Colonic mucosa (tissue), 4 donors: ENCODE measurements around the gene PAFAH1B2. TPM values are rescaled to one million over a fixed set of nuclear protein-coding genes. Genes with fewer than 3 reads are reported as not detected.

Source experiments
- DNase-seq: peaks from one replicate; pipeline ENCODE4 v3.0.0-alpha.2; 2020
- H3K27ac ChIP-seq: fragments of 200-600 bp; one replicate; pipeline ENCODE4 v1.8.0; 2021
- H3K27me3 ChIP-seq: fragments of 200-600 bp; one replicate; pipeline ENCODE4 v1.8.0; 2021
- H3K36me3 ChIP-seq: fragments of 200-600 bp; one replicate; pipeline ENCODE4 v1.8.0; 2021
- H3K4me1 ChIP-seq: fragments of 200-600 bp; one replicate; pipeline ENCODE4 v1.8.0; 2021; ENCODE audit warnings: mild to moderate bottlenecking
- H3K4me3 ChIP-seq: fragments of 200-600 bp; one replicate; pipeline ENCODE4 v1.8.0; 2021
- H3K9ac ChIP-seq, 2 donors: one replicate each; pipeline ENCODE4 v1.7.0; 2013; ENCODE audit warnings: control low read depth in 2 of 2, low read depth in 2 of 2, low read length in 2 of 2
- H3K9me3 ChIP-seq: fragments of 200-600 bp; one replicate; pipeline ENCODE4 v1.8.0; 2021
- intact Hi-C: fragments of 100-400 bp; cut with DNase I; formaldehyde crosslinking; loops from one replicate; pipeline ENCODE4 v1.14.1; 2022
- total RNA-seq, 2 donors: library from RNA; stranded (reverse); fragmentation: NEBNext Ultra II Directional in 1 of 2; extraction: Animal tissue kit (Norgen Biotek cat#: 25700) in 1 of 2; gene quantifications; one replicate each; pipeline ENCODE4 v1.2.1, GENCODE V29; 2021
- TF ChIP-seq, protein P1 (sequence below): fragments of 200-600 bp; IDR thresholded peaks from one replicate; pipeline ENCODE4 v1.8.0; 2022; ENCODE audit warnings: antibody characterized with exemption, mild to moderate bottlenecking
- donor health status: healthy.
- donor health status: DM: no; HTN: no; CAD: no.
- donor health status: DM: no; HTN: no; CAD: no.

PAFAH1B2 gene
- total RNA-seq, 2 donors from 2014 or later = 76.4 to 80.5 TPM

- intact Hi-C loops = no loop called here
- Histone ChIP-seq H3K4me3 (no peak overlapping the region), H3K27me3 (no peaks in the 10 kb centered on the region), H3K9me3 (no peaks in the 10 kb centered on the region), H3K27ac (peak overlapping the region; percentile 42), H3K9ac (peak overlapping the region; percentile 19 to 71), H3K36me3 (no peaks in the 10 kb centered on the region), H3K4me1 (peaks cover 8% of the 10 kb centered on the region)
- DNase-seq = no peak
- TF ChIP-seq, protein P1, sequence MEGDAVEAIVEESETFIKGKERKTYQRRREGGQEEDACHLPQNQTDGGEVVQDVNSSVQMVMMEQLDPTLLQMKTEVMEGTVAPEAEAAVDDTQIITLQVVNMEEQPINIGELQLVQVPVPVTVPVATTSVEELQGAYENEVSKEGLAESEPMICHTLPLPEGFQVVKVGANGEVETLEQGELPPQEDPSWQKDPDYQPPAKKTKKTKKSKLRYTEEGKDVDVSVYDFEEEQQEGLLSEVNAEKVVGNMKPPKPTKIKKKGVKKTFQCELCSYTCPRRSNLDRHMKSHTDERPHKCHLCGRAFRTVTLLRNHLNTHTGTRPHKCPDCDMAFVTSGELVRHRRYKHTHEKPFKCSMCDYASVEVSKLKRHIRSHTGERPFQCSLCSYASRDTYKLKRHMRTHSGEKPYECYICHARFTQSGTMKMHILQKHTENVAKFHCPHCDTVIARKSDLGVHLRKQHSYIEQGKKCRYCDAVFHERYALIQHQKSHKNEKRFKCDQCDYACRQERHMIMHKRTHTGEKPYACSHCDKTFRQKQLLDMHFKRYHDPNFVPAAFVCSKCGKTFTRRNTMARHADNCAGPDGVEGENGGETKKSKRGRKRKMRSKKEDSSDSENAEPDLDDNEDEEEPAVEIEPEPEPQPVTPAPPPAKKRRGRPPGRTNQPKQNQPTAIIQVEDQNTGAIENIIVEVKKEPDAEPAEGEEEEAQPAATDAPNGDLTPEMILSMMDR = no peak
Observed at GRCh38 chr11:117198613-117199012, 54.5 kb downstream of the PAFAH1B2 start.

- Histone ChIP-seq H3K27me3 (no peaks in the 10 kb centered on the region), H3K9ac (peak within 1 kb of the TSS; percentile 74 to 77), H3K4me3 (peak within 1 kb of the TSS; percentile 33), H3K9me3 (no peaks in the 10 kb centered on the region), H3K36me3 (no peaks in the 10 kb centered on the region), H3K27ac (peak within 1 kb of the TSS; percentile 71), H3K4me1 (peaks cover 8% of the 10 kb centered on the region)
- intact Hi-C loops = no loop called here
- TF ChIP-seq, protein P1 = no peak
- DNase-seq = peak; percentile 55
Observed at GRCh38 chr11:117199053-117199915, 55.2 kb downstream of the PAFAH1B2 start, which contains the start of gene TAGLN. TSS of gene TAGLN (plus strand) at chr11:117199370. CDS start at chr11:117203014, 3,644 bp downstream.

DNA sequence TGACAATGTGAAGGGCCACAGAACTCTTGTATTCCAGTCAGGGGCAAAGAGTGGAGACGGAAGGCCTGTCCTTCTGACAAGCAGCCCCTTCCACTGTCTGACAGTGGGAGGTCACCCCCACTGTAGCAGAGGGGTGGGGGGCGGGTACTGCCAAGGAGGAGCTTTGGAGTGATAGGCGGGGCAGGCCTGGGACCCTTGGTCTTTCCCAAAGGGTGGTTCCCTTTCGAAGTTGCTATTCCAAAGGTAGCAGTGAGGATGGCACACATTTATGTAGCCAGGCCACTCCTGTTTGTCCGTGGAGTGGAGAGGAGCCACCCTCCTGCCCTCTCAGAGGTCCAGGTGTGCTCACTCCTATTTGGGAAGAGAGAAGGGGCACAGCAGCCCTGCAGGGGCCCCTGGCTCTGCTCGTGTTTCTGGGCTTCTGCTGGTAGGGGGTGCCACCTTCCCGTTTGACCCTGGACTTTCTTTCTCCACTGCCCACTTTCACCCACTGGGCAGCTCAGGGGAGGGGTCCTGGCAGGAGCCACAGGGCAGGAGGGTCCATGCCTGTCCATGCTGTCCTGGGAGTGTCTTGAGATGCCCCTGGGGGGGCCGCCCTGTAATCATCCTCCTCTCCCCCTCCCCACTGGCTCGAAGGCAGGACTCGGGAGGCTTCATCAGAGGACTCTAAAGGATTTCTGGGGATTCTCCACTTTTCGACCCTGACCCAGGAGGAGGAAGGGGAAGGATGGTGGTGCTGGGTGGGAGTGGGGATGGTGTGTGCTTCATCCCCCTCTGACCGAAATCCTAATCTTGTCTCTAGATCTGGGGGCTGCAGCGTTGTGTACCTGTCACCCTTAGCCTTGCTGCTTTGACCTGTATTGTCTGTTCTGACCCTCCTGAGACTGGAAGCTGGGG is 56.1 kb downstream of the PAFAH1B2 start:
- peaks cover 8% of the 10 kb centered on the region for H3K4me1 ChIP-seq
- no peak for DNase-seq
- intact Hi-C loops = no loop called here
- H3K27ac ChIP-seq = peak overlapping the region; percentile 71
- peak overlapping the region; percentile 33 for H3K4me3 ChIP-seq
- peak overlapping the region; percentile 74 to 77 for H3K9ac ChIP-seq
- TF ChIP-seq, protein P1 = no peak
- no peaks in the 10 kb centered on the region for H3K36me3 ChIP-seq
- H3K27me3 ChIP-seq = no peaks in the 10 kb centered on the region
- H3K9me3 ChIP-seq = no peaks in the 10 kb centered on the region

- intact Hi-C loops = no loop called here
- H3K4me1 ChIP-seq = peaks cover 8% of the 10 kb centered on the region
- no peaks in the 10 kb centered on the region for H3K27me3 ChIP-seq
- H3K27ac ChIP-seq = peak overlapping the region; percentile 71
- no peak for DNase-seq
- H3K9me3 ChIP-seq = no peaks in the 10 kb centered on the region
- peak overlapping the region; percentile 33 for H3K4me3 ChIP-seq
- H3K36me3 ChIP-seq = no peaks in the 10 kb centered on the region
- H3K9ac ChIP-seq = peak overlapping the region; percentile 60 to 74
- TF ChIP-seq, protein P1 = no peak
Observed at GRCh38 chr11:117200813-117201657, 56.9 kb downstream of the PAFAH1B2 start.
